Right renal cortex interstitium (tissue), 3 donors: ENCODE results near the gene HLCS. TPM values are rescaled to one million over a fixed set of nuclear protein-coding genes. Genes with fewer than 3 reads are reported as not detected.
"Not testable (repeated sequence)": the region's sequence is repeated elsewhere in the genome, so short reads cannot be mapped to it uniquely, and the experiment has no call there.

Source experiments
- DNase-seq, 3 donors: peaks; one replicate each; pipeline ENCODE4 v3.0.0-alpha.2; 2013; ENCODE audit warnings: low read depth in 3 of 3, low spot score in 2 of 3
- polyA plus RNA-seq, 3 donors: library from polyadenylated mRNA; unstranded; fragments of 120-200 nt; gene quantifications; one replicate each; pipeline ENCODE4 v1.2.1, GENCODE V29; 2013; ENCODE audit not compliant: insufficient read length in 3 of 3

HLCS gene
- polyA plus RNA-seq, 3 donors: 17.3 to 18.8 (median 17.4) TPM

GRCh38 chr21:36820176-36821031, 146.1 kb downstream of the HLCS start:
- no peak for DNase-seq

- no peak for DNase-seq
Observed at GRCh38 chr21:36817732-36818450, 148.6 kb downstream of the HLCS start.

GRCh38 chr21:36816561-36817130, 149.8 kb downstream of the HLCS start:
- no peak for DNase-seq

GRCh38 chr21:36816026-36816425, 150.4 kb downstream of the HLCS start:
- DNase-seq: not testable (repeated sequence)

- DNase-seq: no peak
Observed at GRCh38 chr21:36815284-36815683, 151.2 kb downstream of the HLCS start.

GRCh38 chr21:36813052-36813451, 153.4 kb downstream of the HLCS start:
- no peak for DNase-seq

- DNase-seq: no peak
Observed at GRCh38 chr21:36811762-36812161, 154.7 kb downstream of the HLCS start.

- no peak for DNase-seq
Observed at GRCh38 chr21:36810443-36810842, 156.0 kb downstream of the HLCS start.

GRCh38 chr21:36807422-36807928, 159.0 kb downstream of the HLCS start:
- DNase-seq: no peak

- DNase-seq: no peak
Observed at GRCh38 chr21:36806103-36806502, 160.4 kb downstream of the HLCS start.

GRCh38 chr21:36804874-36805611, 161.4 kb downstream of the HLCS start:
- no peak for DNase-seq

GRCh38 chr21:36803816-36804439, 162.5 kb downstream of the HLCS start:
- no peak for DNase-seq

- DNase-seq: no peak
Observed at GRCh38 chr21:36803051-36803645, 163.3 kb downstream of the HLCS start.

GRCh38 chr21:36800734-36801133, 165.7 kb downstream of the HLCS start:
- no peak for DNase-seq

GRCh38 chr21:36799869-36800268, 166.6 kb downstream of the HLCS start:
- no peak for DNase-seq

- DNase-seq: no peak
Observed at GRCh38 chr21:36798491-36798890, 168.0 kb downstream of the HLCS start.

- no peak for DNase-seq
Observed at GRCh38 chr21:36796070-36796469, 170.4 kb downstream of the HLCS start.

- DNase-seq: no peak
Observed at GRCh38 chr21:36792505-36792967, 173.9 kb downstream of the HLCS start.

GRCh38 chr21:36791695-36792470, 174.6 kb downstream of the HLCS start:
- DNase-seq: no peak
